ENCODE data around the gene CCDC85B.

CCDC85B gene

GRCh38 chr11:65869643-65870306 is 20.7 kb upstream of the CCDC85B start:
- no peak for DNase-seq

GRCh38 chr11:65870307-65870658 is 20.2 kb upstream of the CCDC85B start:
- no peak for DNase-seq

GRCh38 chr11:65870706-65871681 is 19.5 kb upstream of the CCDC85B start:
- no peak for DNase-seq

GRCh38 chr11:65871811-65872548 is 18.5 kb upstream of the CCDC85B start:
- DNase-seq: no peak

DNA sequence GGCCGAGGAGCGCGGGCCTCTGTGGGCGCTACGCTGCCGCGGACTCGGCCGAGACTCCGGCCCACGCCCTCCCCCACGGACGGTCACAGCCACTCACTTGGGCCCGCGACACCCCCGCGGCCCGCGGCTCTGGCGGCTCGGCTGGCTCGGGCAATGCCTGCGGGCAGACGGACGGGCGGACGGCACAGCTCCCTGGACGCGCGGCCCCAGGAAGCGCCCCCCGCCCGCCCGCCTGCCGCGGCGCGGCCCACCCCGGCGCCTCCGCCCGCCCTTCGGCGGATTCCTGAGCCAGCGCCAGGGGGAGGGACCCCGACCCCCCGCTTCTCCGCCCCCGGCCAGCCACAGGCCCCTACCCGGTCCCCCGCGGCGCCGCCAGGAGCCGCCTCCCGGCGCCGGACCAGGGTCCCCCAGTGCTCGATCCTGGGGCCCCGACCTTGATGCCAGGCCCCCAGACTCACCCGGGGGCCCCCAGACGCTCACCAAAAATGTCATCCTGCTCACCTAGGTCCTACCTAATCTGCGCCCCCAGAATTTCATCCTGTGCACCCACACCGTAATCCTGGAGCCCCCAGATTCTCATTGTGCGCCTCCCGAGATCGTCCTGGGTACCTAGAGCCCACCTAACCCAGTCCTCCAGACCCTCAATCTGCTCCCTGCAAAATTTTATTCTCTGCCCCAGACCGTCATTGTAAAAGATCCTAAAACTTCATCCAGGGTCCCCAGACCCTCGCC is 17.7 kb upstream of the CCDC85B start, which contains the start of gene EFEMP2:
Gene EFEMP2, minus strand, starts transcription at position 215 of the 732 bp plus-strand sequence. CDS start 446 bp downstream, outside the sequence.
- DNase-seq: no peak

DNA sequence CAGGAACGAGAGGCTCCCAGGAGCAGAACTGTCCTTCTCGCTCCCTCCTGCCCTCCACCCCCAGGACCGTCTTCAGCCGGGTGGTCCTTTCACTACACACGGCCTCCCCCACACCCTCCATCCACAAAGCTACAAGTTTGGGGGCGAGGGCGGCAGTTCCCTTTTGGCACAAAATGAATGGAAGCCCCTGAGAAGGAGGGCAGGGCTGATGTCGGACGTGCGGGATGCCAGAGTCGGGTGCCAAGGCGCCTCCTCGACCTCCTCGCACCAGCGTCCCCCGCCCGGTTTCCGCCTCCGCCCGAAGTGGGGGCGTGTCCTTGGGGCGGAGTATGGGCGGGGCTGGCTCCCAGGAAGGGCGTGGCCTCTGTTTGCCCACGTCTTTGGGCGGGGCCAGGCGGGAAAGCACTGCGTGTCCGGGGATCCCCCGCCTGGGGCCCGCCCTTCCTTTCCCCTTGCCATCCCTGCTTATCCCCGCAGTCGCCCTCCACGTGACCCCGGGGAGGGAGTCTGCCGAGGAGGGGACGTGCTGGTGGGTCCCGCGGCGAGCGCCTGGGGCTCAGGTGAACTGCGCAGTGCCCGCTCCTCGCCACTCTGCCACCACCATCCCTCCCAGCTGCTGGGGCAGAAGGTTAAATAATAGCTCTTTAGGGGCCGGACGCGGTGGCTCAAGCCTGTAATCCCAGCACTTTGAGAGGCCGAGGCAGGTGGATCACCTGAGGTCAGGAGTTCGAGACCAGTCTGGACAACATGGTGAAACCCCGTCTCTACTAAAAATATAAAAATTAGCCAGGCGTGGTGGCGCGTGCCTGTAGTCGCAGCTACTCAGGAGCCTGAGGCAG is 16.9 kb upstream of the CCDC85B start:
- DNase-seq: peak; percentile 85

GRCh38 chr11:65879617-65880016 is 10.9 kb upstream of the CCDC85B start, which contains the start of gene CTSW:
TSS of gene CTSW (plus strand) at chr11:65879837. CDS start at chr11:65879855, 18 bp downstream.
- DNase-seq: no peak

DNA sequence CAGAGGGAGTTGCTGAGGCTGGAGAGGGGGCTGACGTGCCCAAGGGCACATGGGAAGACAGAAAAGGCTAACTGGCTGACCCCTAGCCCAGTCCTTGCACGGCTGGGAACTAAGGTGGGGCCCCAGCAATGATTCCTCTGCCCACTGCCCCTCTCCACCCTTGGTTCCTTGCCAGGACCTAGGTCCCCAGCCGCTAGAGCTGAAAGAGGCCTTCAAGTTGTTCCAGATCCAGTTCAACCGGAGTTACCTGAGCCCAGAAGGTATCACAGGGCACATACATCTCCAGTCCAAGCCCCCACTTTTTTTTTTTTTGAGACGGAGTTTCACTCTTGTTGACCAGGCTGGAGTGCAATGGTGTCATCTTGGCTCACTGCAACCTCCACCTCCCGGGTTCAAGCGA is 10.4 kb upstream of the CCDC85B start:
- no peak for DNase-seq

- DNase-seq: no peak
Measured at GRCh38 chr11:65880844-65881421, 9.5 kb upstream of the CCDC85B start.

DNA sequence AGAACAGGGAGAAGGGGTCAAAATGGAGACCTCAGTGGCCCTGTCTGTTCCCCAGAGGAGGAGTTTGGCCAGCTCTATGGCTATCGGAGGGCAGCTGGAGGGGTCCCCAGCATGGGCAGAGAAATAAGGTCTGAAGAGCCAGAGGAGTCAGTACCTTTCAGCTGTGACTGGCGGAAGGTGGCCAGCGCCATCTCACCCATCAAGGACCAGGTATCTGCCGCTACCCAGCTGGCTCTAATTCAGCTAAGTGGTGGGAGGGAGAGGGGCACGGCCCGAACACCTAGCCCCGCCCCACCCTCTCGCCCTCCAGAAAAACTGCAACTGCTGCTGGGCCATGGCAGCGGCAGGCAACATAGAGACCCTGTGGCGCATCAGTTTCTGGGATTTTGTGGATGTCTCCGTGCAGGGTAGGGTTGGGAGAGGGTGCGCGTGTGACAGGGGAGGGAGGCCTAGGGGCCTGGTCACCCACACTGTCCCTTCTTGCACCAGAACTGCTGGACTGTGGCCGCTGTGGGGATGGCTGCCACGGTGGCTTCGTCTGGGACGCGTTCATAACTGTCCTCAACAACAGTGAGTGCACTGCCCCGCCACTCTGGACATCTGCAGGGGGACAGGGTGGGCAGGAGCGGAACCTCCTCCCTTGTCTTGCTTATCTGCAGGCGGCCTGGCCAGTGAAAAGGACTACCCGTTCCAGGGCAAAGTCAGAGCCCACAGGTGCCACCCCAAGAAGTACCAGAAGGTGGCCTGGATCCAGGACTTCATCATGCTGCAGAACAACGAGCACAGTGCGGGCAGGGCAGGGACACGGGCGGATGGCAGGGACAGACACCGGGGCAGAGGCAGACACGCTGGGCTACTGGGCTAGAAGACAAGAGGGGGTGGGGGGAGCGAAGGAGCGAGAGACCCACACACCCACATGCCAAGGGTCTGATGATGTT is 8.1 kb upstream of the CCDC85B start:
- no peak for DNase-seq

DNA sequence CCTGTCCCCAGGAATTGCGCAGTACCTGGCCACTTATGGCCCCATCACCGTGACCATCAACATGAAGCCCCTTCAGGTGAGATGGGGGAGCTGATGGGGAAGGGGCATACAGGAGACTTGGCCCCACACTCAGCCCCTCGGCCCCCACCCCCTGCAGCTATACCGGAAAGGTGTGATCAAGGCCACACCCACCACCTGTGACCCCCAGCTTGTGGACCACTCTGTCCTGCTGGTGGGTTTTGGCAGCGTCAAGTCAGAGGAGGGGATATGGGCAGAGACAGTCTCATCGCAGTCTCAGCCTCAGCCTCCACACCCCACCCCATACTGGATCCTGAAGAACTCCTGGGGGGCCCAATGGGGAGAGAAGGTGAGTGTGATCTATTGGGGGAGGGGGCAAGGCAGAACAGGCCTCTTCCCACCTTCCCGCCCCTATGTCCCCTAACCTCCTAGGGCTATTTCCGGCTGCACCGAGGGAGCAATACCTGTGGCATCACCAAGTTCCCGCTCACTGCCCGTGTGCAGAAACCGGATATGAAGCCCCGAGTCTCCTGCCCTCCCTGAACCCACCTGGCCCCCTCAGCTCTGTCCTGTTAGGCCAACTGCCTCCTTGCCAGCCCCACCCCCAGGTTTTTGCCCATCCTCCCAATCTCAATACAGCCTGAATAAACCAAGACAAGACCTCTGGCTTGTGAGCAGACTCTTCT is 7.3 kb upstream of the CCDC85B start:
- no peak for DNase-seq

DNA sequence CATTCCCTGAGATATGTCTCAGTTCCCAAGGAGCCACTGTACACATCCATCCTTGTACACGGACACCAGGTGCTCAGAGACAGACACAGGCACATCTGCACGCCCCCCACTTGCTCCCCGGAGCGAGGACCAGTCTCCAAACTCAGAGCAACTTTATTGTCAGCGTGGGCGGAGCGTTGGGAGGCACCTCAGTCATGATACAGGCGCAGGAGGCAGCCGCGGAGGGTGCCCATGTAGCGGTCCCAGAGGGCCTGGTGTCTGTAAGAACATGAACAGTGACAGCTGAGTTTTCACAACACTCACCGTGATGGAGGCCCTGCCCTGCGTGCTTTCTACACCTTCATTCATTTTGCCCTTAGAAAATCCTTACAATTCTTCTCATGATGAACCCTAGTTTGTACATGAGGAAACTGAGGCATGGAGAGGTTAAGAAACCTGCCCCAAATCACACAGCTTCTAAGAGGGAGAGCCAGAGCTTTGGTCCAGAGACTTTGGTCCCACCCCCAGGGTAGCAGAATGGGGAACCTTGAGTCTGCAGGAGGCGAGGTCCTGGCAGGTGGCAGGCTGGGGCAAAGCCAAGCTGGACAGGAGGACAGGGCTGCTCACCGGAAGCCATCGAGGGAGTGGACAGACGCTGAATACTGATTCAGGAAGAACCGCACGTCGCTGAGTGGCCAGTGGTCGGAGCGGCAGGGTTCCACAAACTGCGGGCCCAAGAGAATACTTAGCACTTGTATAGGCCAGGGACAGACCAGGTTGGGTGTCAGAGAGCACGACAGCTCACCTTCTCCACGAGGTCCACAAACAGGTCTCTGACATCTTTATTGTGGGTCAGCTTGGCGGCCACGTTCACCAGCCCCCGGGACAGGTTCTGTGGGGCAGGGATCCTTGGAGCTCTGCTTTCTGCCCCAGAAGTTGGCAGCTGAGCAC is 6.4 kb upstream of the CCDC85B start:
- no peak for DNase-seq

- peak; percentile 48 for DNase-seq
Measured at GRCh38 chr11:65884716-65885092, 5.8 kb upstream of the CCDC85B start.

- DNase-seq: no peak
Measured at GRCh38 chr11:65885231-65885630, 5.2 kb upstream of the CCDC85B start.

- DNase-seq: no peak
Measured at GRCh38 chr11:65885808-65886536, 4.5 kb upstream of the CCDC85B start.

GRCh38 chr11:65886826-65887722 is 3.4 kb upstream of the CCDC85B start:
- no peak for DNase-seq

Data from NCI-H748 treated with DMSO at 0.1 percent for 48 hours (cell line).